GM12878 (cell line): ENCODE measurements around the gene PCDHA3. TPM values are rescaled to one million over a fixed set of nuclear protein-coding genes. Genes with fewer than 3 reads are reported as not detected.
"Not testable (repeated sequence)": the region's sequence is repeated elsewhere in the genome, so short reads cannot be mapped to it uniquely, and the experiment has no call there.

Source experiments
- ATAC-seq: fragments of 200-7000 bp; cut with Tn5 transposase; 3 replicates; pipeline ENCODE4 v1.9.1; 2020; ENCODE audit warnings: mild to moderate bottlenecking, moderate library complexity
- BruUV-seq: library from RNA; stranded (reverse); fragments of 400-500 nt; replicated peaks from 2 replicates; lab custom pipeline; 2021; lab: Mats Ljungman, UMichigan
- CTCF ChIA-PET: fragments of 300-600 bp; sonication (Branson Sonifier 250); formaldehyde crosslinking; extraction: SDS; loops from one replicate; lab custom pipeline; 2021; ENCODE audit warnings: inconsistent platforms; lab: Yijun Ruan, JAX
- POLR2A ChIA-PET: fragments of 350-600 bp; formaldehyde crosslinking; extraction: SDS; loops from one replicate; lab custom pipeline; 2021; ENCODE audit warnings: inconsistent platforms; lab: Charles Lee
- RAD21 ChIA-PET: fragments of 300-600 bp; sonication (Branson Sonifier 250); formaldehyde crosslinking; loops from one replicate; lab custom pipeline; 2023; ENCODE audit warnings: antibody characterized with exemption; ENCODE audit not compliant: unreplicated experiment; lab: Charles Lee
- SMC1A ChIA-PET: fragments of 300-600 bp; sonication (Branson Sonifier 250); formaldehyde crosslinking; loops from one replicate; lab custom pipeline; 2023; ENCODE audit not compliant: unreplicated experiment, uncharacterized antibody; lab: Charles Lee
- DNase-seq: peaks from one replicate; pipeline ENCODE4 v3.0.0-alpha.2; 2011; ENCODE audit warnings: low read depth, low spot score
- FAIRE-seq: peaks from 3 replicates; lab custom pipeline; 2011; peaks lifted over from hg19 to GRCh38; lab: Jason Lieb, UNC
- H2AFZ ChIP-seq: 2 replicates; pipeline ENCODE4 v1.6.0; 2011; ENCODE audit warnings: low read depth, low read length, control low read depth; ENCODE audit not compliant: control insufficient read depth
- H3K27ac ChIP-seq: 2 replicates; pipeline ENCODE4 v1.5.1; 2011; ENCODE audit warnings: control low read depth; ENCODE audit not compliant: control insufficient read depth, insufficient read depth
- H3K27me3 ChIP-seq, 2 experiments: replicated peaks in 1 of 2; 2 replicates each; pipeline versions ENCODE4 v1.6.0 to v1.6.1; 2011; ENCODE audit warnings: low read length in 1 of 2; ENCODE audit not compliant: control insufficient read depth in 2 of 2, insufficient read depth in 2 of 2
- H3K36me3 ChIP-seq, 2 experiments: 2 replicates each; pipeline ENCODE4 v1.5.1; 2011; ENCODE audit warnings: low read length in 1 of 2; ENCODE audit not compliant: control insufficient read depth in 2 of 2, insufficient read depth in 2 of 2
- H3K4me1 ChIP-seq: 2 replicates; pipeline ENCODE4 v1.6.1; 2011; ENCODE audit warnings: mild to moderate bottlenecking, low read length, moderate library complexity, mixed read lengths; ENCODE audit not compliant: control insufficient read depth, insufficient read depth
- H3K4me2 ChIP-seq: 2 replicates; pipeline ENCODE4 v1.6.0; 2011; ENCODE audit warnings: control low read depth; ENCODE audit not compliant: control insufficient read depth, insufficient read depth
- H3K4me3 ChIP-seq: fragments of 200-600 bp; sonication (generic); 2 replicates; pipeline ENCODE4 v1.5.1; 2016
- H3K79me2 ChIP-seq: 2 replicates; pipeline ENCODE4 v1.6.0; 2011; ENCODE audit warnings: low read length; ENCODE audit not compliant: control insufficient read depth, insufficient read depth
- H3K9ac ChIP-seq: 2 replicates; pipeline ENCODE4 v1.8.0; 2011; ENCODE audit warnings: low read length, control low read depth, mixed read lengths; ENCODE audit not compliant: control insufficient read depth, insufficient read depth
- H3K9me3 ChIP-seq: replicated peaks from 3 replicates; pipeline ENCODE4 v1.5.1; 2011; ENCODE audit warnings: mild to moderate bottlenecking, low read length; ENCODE audit not compliant: control insufficient read depth, insufficient read depth
- H4K20me1 ChIP-seq: 2 replicates; pipeline ENCODE4 v1.6.0; 2011; ENCODE audit not compliant: control insufficient read depth, insufficient read depth
- BCLAF1 ChIP-seq: fragments of 450-650 bp; IDR thresholded peaks from 2 replicates; pipeline ENCODE4 v1.6.1; 2017; ENCODE audit warnings: antibody characterized with exemption, mild to moderate bottlenecking, moderate library complexity
- CBX5 ChIP-seq: sonication (generic); IDR thresholded peaks from 2 replicates; pipeline ENCODE4 v1.6.1; 2016; ENCODE audit warnings: low read depth, moderate library complexity, mild to moderate bottlenecking, inconsistent platforms
- ELK1 ChIP-seq: IDR thresholded peaks from 2 replicates; pipeline ENCODE4 v1.6.1; 2012; ENCODE audit warnings: low read depth, low read length, improper control_type of control experiment
- GABPA ChIP-seq: IDR thresholded peaks from 2 replicates; pipeline ENCODE4 v1.6.1; 2014; ENCODE audit warnings: antibody characterized with exemption, low read depth, mild to moderate bottlenecking, inconsistent platforms
- HSF1 ChIP-seq: fragments of 150-350 bp; IDR thresholded peaks from 2 replicates; pipeline ENCODE4 v1.6.1; 2014; ENCODE audit warnings: mild to moderate bottlenecking, low read depth, low read length
- TCF12 ChIP-seq: IDR thresholded peaks from 2 replicates; pipeline ENCODE4 v1.6.1; 2011; ENCODE audit warnings: low read depth, mild to moderate bottlenecking, low read length
- ZSCAN29 ChIP-seq: fragments of 450-650 bp; IDR thresholded peaks from 2 replicates; pipeline ENCODE4 v1.6.1; 2017; ENCODE audit warnings: mild to moderate bottlenecking, moderate library complexity
- WGBS: methylation state at CpG from one replicate; pipeline ENCODE4 v1.1.6; 2016; ENCODE audit warnings: low lambda C conversion rate; ENCODE audit not compliant: insufficient replicate concordance, insufficient coverage; ENCODE audit errors: missing lambda C conversion rate; 5-methylcytosine and 5-hydroxymethylcytosine counted together
- in situ Hi-C: fragments of 300-500 bp; cut with MboI; formaldehyde crosslinking; loops from 9 replicates; pipeline ENCODE4 v1.14.3; 2018; ENCODE audit warnings: mixed read lengths
- intact Hi-C: fragments of 100-400 bp; cut with micrococcal nuclease; formaldehyde crosslinking; loops from one replicate; pipeline ENCODE4 v1.14.2; 2022; ENCODE audit not compliant: unreplicated experiment
- polyA plus RNA-seq, 11 experiments: library from polyadenylated mRNA; depleted of rRNA in 4 of 11; unstranded in 6 of 11; stranded (reverse) in 5 of 11; fragments of >200 nt; fragmentation: Nextera tagmentation in 4 of 11; fragmentation: Illumina TruSeq in 1 of 11; extraction: Ambion mirVana in 4 of 11; extraction: Trizol in 1 of 11; gene quantifications; 1 replicate in 1 of 11; 2 replicates in 10 of 11; pipeline versions ENCODE4 v1.2.1 to v1.2.3, GENCODE V29; 2011 to 2016; ENCODE audit warnings: inconsistent platforms in 2 of 11, missing spikeins in 2 of 11, low read depth in 1 of 11
- total RNA-seq, 4 experiments: library from RNA; depleted of rRNA in 3 of 4; stranded (reverse); fragments of >200 nt in 3 of 4; fragmentation: Illumina TruSeq in 1 of 4; extraction: Trizol in 1 of 4; gene quantifications; 2 replicates each; pipeline versions ENCODE4 v1.2.1 to v1.2.3, GENCODE V29; 2013 to 2021

PCDHA3 gene
- total and polyA plus RNA-seq, 10 of the 15 experiments (the other 5 are each of a cell fraction or from before 2014, with no cell fraction given) = 0.01 to 0.04 TPM; not detected in 8

- TF ChIP-seq ELK1 = no peak
Measured at GRCh38 chr5:140796718-140797095, 4.2 kb upstream of the PCDHA3 start (continued).

GRCh38 chr5:140801494-140801841 lies 611 bp downstream of the PCDHA3 start:
- FAIRE-seq (no peak), DNase-seq (no peak), ATAC-seq (no peak)
- no peaks in the 10 kb centered on the region for H3K36me3 ChIP-seq
- ChIA-PET SMC1A (no interaction called here), RAD21 (no interaction called here), CTCF (no interaction called here), POLR2A (no interaction called here)
- in situ Hi-C loops = loop anchor here (25.0 kb wide), 1 partner anchor 761 kb away; no protein-coding TSS in a partner anchor
- no peaks in the 10 kb centered on the region for H3K27me3 ChIP-seq
- H4K20me1 ChIP-seq = no peaks in the 10 kb centered on the region
- no TSS peak for BruUV-seq
- H3K27ac ChIP-seq = no peak overlapping the region
- no peak overlapping the region for H3K4me2 ChIP-seq
- WGBS = 26% methylated on average over 16 of the region's 16 CpGs
- TF ChIP-seq HSF1 (no peak), TCF12 (no peak), ZSCAN29 (no peak), BCLAF1 (no peak), CBX5 (no peak), GABPA (no peak)
- TF ChIP-seq, all 136 proteins: peak for 0
- H3K9ac ChIP-seq = no peak overlapping the region
- no peaks in the 10 kb centered on the region for H3K79me2 ChIP-seq
- peaks cover 1% of the 10 kb centered on the region; the same call in 2 of the 3 replicates for H3K9me3 ChIP-seq
- intact Hi-C loops = no loop called here
- no peaks in the 10 kb centered on the region for H3K4me1 ChIP-seq
- H2AFZ ChIP-seq = no peak overlapping the region
- no peak overlapping the region for H3K4me3 ChIP-seq

GRCh38 chr5:140802381-140802780 lies 1.5 kb downstream of the PCDHA3 start:
- H3K79me2 ChIP-seq, POLR2A ChIA-PET, BruUV-seq, H3K4me1 ChIP-seq, DNase-seq, H4K20me1 ChIP-seq, H3K4me2 ChIP-seq, H3K27ac ChIP-seq, CTCF ChIA-PET, H3K9ac ChIP-seq, SMC1A ChIA-PET, H3K36me3 ChIP-seq, intact Hi-C loops, ATAC-seq, RAD21 ChIA-PET, H3K9me3 ChIP-seq, FAIRE-seq, H3K27me3 ChIP-seq, H3K4me3 ChIP-seq, H2AFZ ChIP-seq: not testable (repeated sequence)
- 86% methylated on average over 43 of the region's 45 CpGs for WGBS
- in situ Hi-C loops = loop anchor here (25.0 kb wide), 1 partner anchor 760 kb away; no protein-coding TSS in a partner anchor
